ENCODE data around the gene ZDHHC24.

The ZDHHC24 gene

GRCh38 chr11:66545701-66546367, at the start of gene ZDHHC24:
Gene ZDHHC24, minus strand, starts transcription at chr11:66546048. Its CDS starts 45 bp downstream, at chr11:66546003.
- ATAC-seq (ENCODE audit: insufficient read depth, low read depth) = peak; percentile 77
- peak; percentile 83 for DNase-seq
- H3K27me3 ChIP-seq (ENCODE audit: insufficient read depth, low read length, poor library complexity) = no peaks in the 10 kb centered on the region
- H3K4me3 ChIP-seq (ENCODE audit: low read depth in 1 of 2, low read length in 2 of 2) = peak within 1 kb of the TSS; percentile 83 to 90
- peak within 1 kb of the TSS; percentile 74 for H3K27ac ChIP-seq (ENCODE audit: low read length)
- peaks cover 32% of the 10 kb centered on the region for H3K4me1 ChIP-seq (ENCODE audit: insufficient read depth, low read length)
- TF ChIP-seq EZH2 (IDR thresholded peaks at IDR 0.05; ENCODE audit: borderline replicate concordance, low read depth, low read length, severe bottlenecking) (no peak), CTCF (IDR thresholded peaks at IDR 0.05; ENCODE audit: borderline replicate concordance, extremely low read depth, low read length, poor library complexity, severe bottlenecking) (no peak)
- H3K4me2 ChIP-seq (ENCODE audit: insufficient read depth, low read length) = peak within 1 kb of the TSS; percentile 77
- H4K20me1 ChIP-seq (ENCODE audit: insufficient read depth, low read length) = no peaks in the 10 kb centered on the region
- H2AFZ ChIP-seq (ENCODE audit: low read depth, low read length) = peak within 1 kb of the TSS; percentile 95
- H3K79me2 ChIP-seq (ENCODE audit: insufficient read depth, low read length) = peaks cover 8% of the 10 kb centered on the region
- peaks cover 21% of the 10 kb centered on the region for H3K36me3 ChIP-seq (ENCODE audit: insufficient read depth, low read length)
- no peaks in the 10 kb centered on the region for H3K9me3 ChIP-seq (ENCODE audit: insufficient read depth, low read length, severe bottlenecking)
- peak within 1 kb of the TSS; percentile 91 for H3K9ac ChIP-seq (ENCODE audit: low read depth, low read length)

- Histone ChIP-seq H3K27ac (ENCODE audit: low read length) (no peak overlapping the region), H3K36me3 (ENCODE audit: insufficient read depth, low read length) (peaks cover 11% of the 10 kb centered on the region), H3K27me3 (ENCODE audit: insufficient read depth, low read length, poor library complexity) (no peaks in the 10 kb centered on the region), H3K79me2 (ENCODE audit: insufficient read depth, low read length) (peaks cover 12% of the 10 kb centered on the region), H3K4me1 (ENCODE audit: insufficient read depth, low read length) (peaks cover 26% of the 10 kb centered on the region), H3K4me2 (ENCODE audit: insufficient read depth, low read length) (no peak overlapping the region), H3K9ac (ENCODE audit: low read depth, low read length) (no peak overlapping the region), H3K9me3 (ENCODE audit: insufficient read depth, low read length, severe bottlenecking) (no peaks in the 10 kb centered on the region), H3K4me3 (ENCODE audit: low read depth in 1 of 2, low read length in 2 of 2) (no peak overlapping the region), H4K20me1 (ENCODE audit: insufficient read depth, low read length) (no peaks in the 10 kb centered on the region), H2AFZ (ENCODE audit: low read depth, low read length) (no peak overlapping the region)
- TF ChIP-seq EZH2 (IDR thresholded peaks at IDR 0.05; ENCODE audit: borderline replicate concordance, low read depth, low read length, severe bottlenecking) = no peak
- TF ChIP-seq CTCF (IDR thresholded peaks at IDR 0.05; ENCODE audit: borderline replicate concordance, extremely low read depth, low read length, poor library complexity, severe bottlenecking) = no peak
- ATAC-seq (ENCODE audit: insufficient read depth, low read depth) (no peak), DNase-seq (no peak)
Observed at GRCh38 chr11:66595245-66595904, 49.5 kb upstream of the ZDHHC24 start.

- peaks cover 26% of the 10 kb centered on the region for H3K4me1 ChIP-seq (ENCODE audit: insufficient read depth, low read length)
- no peak for DNase-seq
- H3K4me3 ChIP-seq (ENCODE audit: low read depth in 1 of 2, low read length in 2 of 2) = peak overlapping the region; percentile 80 to 96
- H3K27ac ChIP-seq (ENCODE audit: low read length) = peak overlapping the region; percentile 81
- H3K4me2 ChIP-seq (ENCODE audit: insufficient read depth, low read length) = peak overlapping the region; percentile 98
- no peaks in the 10 kb centered on the region for H3K27me3 ChIP-seq (ENCODE audit: insufficient read depth, low read length, poor library complexity)
- ATAC-seq (ENCODE audit: insufficient read depth, low read depth) = no peak
- H4K20me1 ChIP-seq (ENCODE audit: insufficient read depth, low read length) = no peaks in the 10 kb centered on the region
- H2AFZ ChIP-seq (ENCODE audit: low read depth, low read length) = peak overlapping the region; percentile 93
- no peak for TF ChIP-seq CTCF (IDR thresholded peaks at IDR 0.05; ENCODE audit: borderline replicate concordance, extremely low read depth, low read length, poor library complexity, severe bottlenecking)
- no peak for TF ChIP-seq EZH2 (IDR thresholded peaks at IDR 0.05; ENCODE audit: borderline replicate concordance, low read depth, low read length, severe bottlenecking)
- H3K79me2 ChIP-seq (ENCODE audit: insufficient read depth, low read length) = peaks cover 12% of the 10 kb centered on the region
- peak overlapping the region; percentile 82 for H3K9ac ChIP-seq (ENCODE audit: low read depth, low read length)
- H3K9me3 ChIP-seq (ENCODE audit: insufficient read depth, low read length, severe bottlenecking) = no peaks in the 10 kb centered on the region
- H3K36me3 ChIP-seq (ENCODE audit: insufficient read depth, low read length) = no peaks in the 10 kb centered on the region; the same call in 1 of the 2 replicates
Observed at GRCh38 chr11:66593650-66594049, 47.8 kb upstream of the ZDHHC24 start.
